Mesodermal cell (in vitro differentiated cells): ENCODE results near the gene TMEM164.

Experiments
- H3K27ac ChIP-seq: 2 replicates; pipeline ENCODE4 v1.7.0; 2013; ENCODE audit warnings: mild to moderate bottlenecking, low read depth, low read length, moderate library complexity; ENCODE audit not compliant: severe bottlenecking
- H3K36me3 ChIP-seq: 2 replicates; pipeline ENCODE4 v1.7.1; 2013; ENCODE audit warnings: mild to moderate bottlenecking, low read length, moderate library complexity; ENCODE audit not compliant: control insufficient read depth, insufficient read depth
- H3K4me1 ChIP-seq: one replicate; pipeline ENCODE4 v1.7.1; 2013; ENCODE audit warnings: mild to moderate bottlenecking, low read length; ENCODE audit not compliant: insufficient read depth, control insufficient read depth, poor library complexity, severe bottlenecking
- H3K4me3 ChIP-seq: 2 replicates; pipeline ENCODE4 v1.7.0; 2013; ENCODE audit warnings: low read length, control low read depth, mild to moderate bottlenecking; ENCODE audit not compliant: insufficient read depth, poor library complexity, severe bottlenecking; ENCODE audit errors: extremely low read depth
- H3K9me3 ChIP-seq: 2 replicates; pipeline ENCODE4 v1.7.1; 2013; ENCODE audit warnings: mild to moderate bottlenecking, low read length, moderate library complexity; ENCODE audit not compliant: control insufficient read depth
- WGBS, 2 experiments: methylation state at CpG; one replicate each; pipeline ENCODE4 v1.1.5; 2013; ENCODE audit warnings: missing lambda C conversion rate in 2 of 2; ENCODE audit not compliant: insufficient coverage in 2 of 2; 5-methylcytosine and 5-hydroxymethylcytosine counted together

TMEM164 gene

GRCh38 chrX:110043506-110043905 lies 40.6 kb downstream of the TMEM164 start:
- Histone ChIP-seq H3K4me1 (no peaks in the 10 kb centered on the region), H3K9me3 (no peaks in the 10 kb centered on the region), H3K4me3 (no peak overlapping the region), H3K36me3 (no peaks in the 10 kb centered on the region), H3K27ac (no peak overlapping the region)
- WGBS, 2 experiments = no CpG with 5 or more reads among the region's 2 CpGs

GRCh38 chrX:110044346-110045249 lies 41.7 kb downstream of the TMEM164 start:
- Histone ChIP-seq H3K9me3 (no peaks in the 10 kb centered on the region), H3K27ac (no peak overlapping the region), H3K4me1 (no peaks in the 10 kb centered on the region), H3K4me3 (no peak overlapping the region), H3K36me3 (no peaks in the 10 kb centered on the region)
- 86% methylated on average over 1 of the region's 4 CpGs; no CpG with 5 or more reads in 1 of the 2 experiments for WGBS, 2 experiments

- 90% methylated on average over 2 of the region's 3 CpGs; no CpG with 5 or more reads in 1 of the 2 experiments for WGBS, 2 experiments
- H3K4me3 ChIP-seq = no peak overlapping the region
- H3K4me1 ChIP-seq = no peaks in the 10 kb centered on the region
- no peaks in the 10 kb centered on the region for H3K9me3 ChIP-seq
- no peak overlapping the region for H3K27ac ChIP-seq
- H3K36me3 ChIP-seq = no peaks in the 10 kb centered on the region
These were observed 42.5 kb downstream of the TMEM164 start for GRCh38 chrX:110045421-110045820.

GRCh38 chrX:110046001-110046400 lies 43.1 kb downstream of the TMEM164 start:
- no CpG with 5 or more reads among the region's 4 CpGs for WGBS, 2 experiments
- Histone ChIP-seq H3K4me3 (no peak overlapping the region), H3K27ac (no peak overlapping the region)

GRCh38 chrX:110046971-110047370 lies 44.1 kb downstream of the TMEM164 start:
- Histone ChIP-seq H3K27ac (no peak overlapping the region), H3K9me3 (no peaks in the 10 kb centered on the region), H3K4me3 (no peak overlapping the region), H3K36me3 (no peaks in the 10 kb centered on the region), H3K4me1 (no peaks in the 10 kb centered on the region)
- no CpG with 5 or more reads among the region's 1 CpG for WGBS, 2 experiments

More at GRCh38 chrX:110046001-110046400, 43.1 kb downstream of the TMEM164 start:
- Histone ChIP-seq H3K9me3 (no peaks in the 10 kb centered on the region), H3K36me3 (no peaks in the 10 kb centered on the region), H3K4me1 (no peaks in the 10 kb centered on the region)

- no peak overlapping the region for H3K27ac ChIP-seq
- no peaks in the 10 kb centered on the region for H3K9me3 ChIP-seq
- peaks cover 5% of the 10 kb centered on the region for H3K36me3 ChIP-seq
- no CpG with 5 or more reads among the region's 1 CpG for WGBS, 2 experiments
- H3K4me3 ChIP-seq = no peak overlapping the region
- H3K4me1 ChIP-seq = no peaks in the 10 kb centered on the region
These were observed 46.2 kb downstream of the TMEM164 start for GRCh38 chrX:110049096-110049495.

- Histone ChIP-seq H3K36me3 (peaks cover 6% of the 10 kb centered on the region), H3K4me3 (no peak overlapping the region), H3K4me1 (no peaks in the 10 kb centered on the region), H3K27ac (no peak overlapping the region), H3K9me3 (no peaks in the 10 kb centered on the region)
- WGBS, 2 experiments = no CpG with 5 or more reads among the region's 2 CpGs
These were observed 47.5 kb downstream of the TMEM164 start for GRCh38 chrX:110050386-110050785.

GRCh38 chrX:110050901-110051300 lies 48.0 kb downstream of the TMEM164 start:
- H3K27ac ChIP-seq = no peak overlapping the region
- H3K9me3 ChIP-seq = no peaks in the 10 kb centered on the region
- no peaks in the 10 kb centered on the region for H3K4me1 ChIP-seq
- peaks cover 6% of the 10 kb centered on the region for H3K36me3 ChIP-seq
- WGBS, 2 experiments = 100% methylated on average over 1 of the region's 2 CpGs; no CpG with 5 or more reads in 1 of the 2 experiments
- no peak overlapping the region for H3K4me3 ChIP-seq

GRCh38 chrX:110051559-110051958 lies 48.6 kb downstream of the TMEM164 start:
- H3K9me3 ChIP-seq = no peaks in the 10 kb centered on the region
- no peaks in the 10 kb centered on the region for H3K4me1 ChIP-seq
- no peak overlapping the region for H3K27ac ChIP-seq
- WGBS, 2 experiments = no CpG with 5 or more reads among the region's 2 CpGs
- peaks cover 6% of the 10 kb centered on the region for H3K36me3 ChIP-seq
- H3K4me3 ChIP-seq = no peak overlapping the region

GRCh38 chrX:110052303-110052702 lies 49.4 kb downstream of the TMEM164 start:
- Histone ChIP-seq H3K4me1 (no peaks in the 10 kb centered on the region), H3K36me3 (peaks cover 6% of the 10 kb centered on the region), H3K9me3 (no peaks in the 10 kb centered on the region), H3K27ac (no peak overlapping the region), H3K4me3 (no peak overlapping the region)

- Histone ChIP-seq H3K27ac (no peak overlapping the region), H3K36me3 (peaks cover 6% of the 10 kb centered on the region), H3K4me3 (no peak overlapping the region), H3K9me3 (no peaks in the 10 kb centered on the region), H3K4me1 (no peaks in the 10 kb centered on the region)
- WGBS, 2 experiments = no CpG with 5 or more reads among the region's 1 CpG
These were observed 50.5 kb downstream of the TMEM164 start for GRCh38 chrX:110053453-110053852.
